Osteoblast (primary cell): ENCODE measurements around the gene MNAT1. TPM values are rescaled to one million over a fixed set of nuclear protein-coding genes. Genes with fewer than 3 reads are reported as not detected.
"Not testable (repeated sequence)": the region's sequence is repeated elsewhere in the genome, so short reads cannot be mapped to it uniquely, and the experiment has no call there.

Source experiments
- DNase-seq: peaks from one replicate; pipeline ENCODE4 v3.0.0; 2011; ENCODE audit warnings: low spot score, mixed read lengths; ENCODE audit not compliant: insufficient read length; ENCODE audit errors: missing footprints
- H2AFZ ChIP-seq: 2 replicates; pipeline ENCODE4 v1.6.0; 2011; ENCODE audit warnings: mild to moderate bottlenecking, low read length
- H3K27ac ChIP-seq: 2 replicates; pipeline ENCODE4 v1.5.1; 2011; ENCODE audit warnings: mild to moderate bottlenecking, low read depth, low read length, moderate library complexity
- H3K27me3 ChIP-seq: 2 replicates; pipeline ENCODE4 v1.6.0; 2012; ENCODE audit warnings: mild to moderate bottlenecking, control low read depth, inconsistent platforms, low read length, moderate library complexity; ENCODE audit not compliant: insufficient read depth
- H3K36me3 ChIP-seq: 2 replicates; pipeline ENCODE4 v1.5.1; 2011; ENCODE audit warnings: mild to moderate bottlenecking, low read length, control low read depth, moderate library complexity; ENCODE audit not compliant: insufficient read depth
- H3K4me1 ChIP-seq: 2 replicates; pipeline ENCODE4 v1.5.1; 2011; ENCODE audit warnings: mild to moderate bottlenecking, low read length, control low read depth, moderate library complexity; ENCODE audit not compliant: insufficient read depth
- H3K4me2 ChIP-seq: 2 replicates; pipeline ENCODE4 v1.6.0; 2011; ENCODE audit warnings: mild to moderate bottlenecking, low read length; ENCODE audit not compliant: insufficient read depth
- H3K4me3 ChIP-seq: fragments of 200-600 bp; sonication (generic); 3 replicates; pipeline ENCODE4 v1.5.1; 2012; ENCODE audit warnings: mild to moderate bottlenecking, low read length, inconsistent platforms; ENCODE audit not compliant: insufficient read depth
- H3K79me2 ChIP-seq: 2 replicates; pipeline ENCODE4 v1.6.0; 2012; ENCODE audit warnings: mild to moderate bottlenecking, low read length, control low read depth, inconsistent platforms; ENCODE audit not compliant: insufficient read depth
- H3K9me3 ChIP-seq: 2 replicates; pipeline ENCODE4 v1.5.1; 2011; ENCODE audit warnings: low read depth, low read length, control low read depth
- H4K20me1 ChIP-seq: 2 replicates; pipeline ENCODE4 v1.6.0; 2012; ENCODE audit warnings: mild to moderate bottlenecking, low read length, control low read depth; ENCODE audit not compliant: insufficient read depth
- CTCF ChIP-seq: IDR thresholded peaks from 2 replicates; pipeline ENCODE4 v1.5.1; 2011; ENCODE audit warnings: mild to moderate bottlenecking, low read depth, low read length, moderate library complexity; ENCODE audit errors: extremely low read depth
- total RNA-seq: library from RNA; depleted of rRNA; stranded (reverse); fragments of >200 nt; gene quantifications from 2 replicates; pipeline ENCODE4 v1.2.3, GENCODE V29; 2012

Gene MNAT1
- total RNA-seq, 1 donor, result 51.4 TPM

GRCh38 chr14:60878536-60878935 is 144.0 kb downstream of the MNAT1 start:
- Histone ChIP-seq H3K4me1 (no peaks in the 10 kb centered on the region), H3K4me3 (no peak overlapping the region), H2AFZ (no peak overlapping the region), H3K79me2 (no peaks in the 10 kb centered on the region), H4K20me1 (no peaks in the 10 kb centered on the region), H3K4me2 (no peak overlapping the region), H3K27ac (no peak overlapping the region), H3K9me3 (no peaks in the 10 kb centered on the region), H3K36me3 (no peaks in the 10 kb centered on the region), H3K27me3 (no peaks in the 10 kb centered on the region)
- no peak for TF ChIP-seq CTCF
- no peak for DNase-seq

GRCh38 chr14:60882219-60882618 is 147.7 kb downstream of the MNAT1 start:
- Histone ChIP-seq H2AFZ (no peak overlapping the region), H3K4me3 (no peak overlapping the region), H3K9me3 (no peaks in the 10 kb centered on the region), H3K79me2 (peaks cover 11% of the 10 kb centered on the region), H4K20me1 (no peaks in the 10 kb centered on the region), H3K4me2 (no peak overlapping the region), H3K36me3 (no peaks in the 10 kb centered on the region), H3K4me1 (no peaks in the 10 kb centered on the region), H3K27ac (no peak overlapping the region), H3K27me3 (no peaks in the 10 kb centered on the region)
- DNase-seq, result no peak
- TF ChIP-seq CTCF, result no peak

GRCh38 chr14:60884134-60884533 is 149.6 kb downstream of the MNAT1 start:
- H4K20me1 ChIP-seq, result no peaks in the 10 kb centered on the region
- H3K4me1 ChIP-seq, result no peaks in the 10 kb centered on the region
- H3K9me3 ChIP-seq, result no peaks in the 10 kb centered on the region
- no peaks in the 10 kb centered on the region for H3K36me3 ChIP-seq
- peaks cover 11% of the 10 kb centered on the region for H3K79me2 ChIP-seq
- no peak overlapping the region for H3K4me2 ChIP-seq
- DNase-seq, result no peak
- no peaks in the 10 kb centered on the region for H3K27me3 ChIP-seq
- TF ChIP-seq CTCF, result no peak
- H3K4me3 ChIP-seq, result no peak overlapping the region
- no peak overlapping the region for H2AFZ ChIP-seq
- no peak overlapping the region for H3K27ac ChIP-seq

- not testable (repeated sequence) for DNase-seq, H3K4me1 ChIP-seq, H3K27me3 ChIP-seq, H2AFZ ChIP-seq, H3K4me2 ChIP-seq, H3K36me3 ChIP-seq, H3K9me3 ChIP-seq, H4K20me1 ChIP-seq, H3K27ac ChIP-seq, H3K4me3 ChIP-seq
- peaks cover 10% of the 10 kb centered on the region for H3K79me2 ChIP-seq
These were observed 156.1 kb downstream of the MNAT1 start for GRCh38 chr14:60890636-60891035.

GRCh38 chr14:60893911-60894310 is 159.3 kb downstream of the MNAT1 start:
- no peaks in the 10 kb centered on the region for H4K20me1 ChIP-seq
- no peak overlapping the region for H3K4me2 ChIP-seq
- no peaks in the 10 kb centered on the region for H3K36me3 ChIP-seq
- no peaks in the 10 kb centered on the region for H3K9me3 ChIP-seq
- H2AFZ ChIP-seq, result no peak overlapping the region
- H3K27me3 ChIP-seq, result no peaks in the 10 kb centered on the region
- peaks cover 12% of the 10 kb centered on the region for H3K79me2 ChIP-seq
- no peaks in the 10 kb centered on the region for H3K4me1 ChIP-seq
- no peak overlapping the region for H3K27ac ChIP-seq
- no peak for DNase-seq
- no peak for TF ChIP-seq CTCF
- H3K4me3 ChIP-seq, result no peak overlapping the region
